ENCODE data around the gene SMYD4. TPM values are rescaled to one million over a fixed set of nuclear protein-coding genes. Genes with fewer than 3 reads are reported as not detected.

The SMYD4 gene
- total and polyA plus RNA-seq, 2 experiments from 2014 or later: 17.0 to 21.9 TPM

DNA sequence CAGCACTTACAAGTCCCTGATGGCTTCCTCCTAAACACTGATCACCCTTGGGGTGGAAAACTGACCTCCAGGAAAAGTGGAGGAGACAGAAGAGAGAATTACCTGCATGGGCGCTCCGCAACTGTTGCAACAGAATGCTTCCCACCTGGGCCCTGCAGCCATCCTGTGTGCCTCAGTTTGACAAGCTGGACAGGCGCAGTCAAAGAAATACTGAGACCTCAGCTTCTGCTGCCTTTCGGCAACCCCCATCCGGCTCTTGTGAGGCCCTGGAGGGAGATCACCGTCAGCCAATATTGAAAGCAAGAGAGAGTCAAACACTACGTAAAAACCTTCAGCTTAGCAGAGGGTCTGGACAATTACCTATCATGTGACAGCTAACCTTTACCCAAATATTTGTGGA lies 43.0 kb downstream of the SMYD4 start (continued):
- TF ChIP-seq, protein P1, sequence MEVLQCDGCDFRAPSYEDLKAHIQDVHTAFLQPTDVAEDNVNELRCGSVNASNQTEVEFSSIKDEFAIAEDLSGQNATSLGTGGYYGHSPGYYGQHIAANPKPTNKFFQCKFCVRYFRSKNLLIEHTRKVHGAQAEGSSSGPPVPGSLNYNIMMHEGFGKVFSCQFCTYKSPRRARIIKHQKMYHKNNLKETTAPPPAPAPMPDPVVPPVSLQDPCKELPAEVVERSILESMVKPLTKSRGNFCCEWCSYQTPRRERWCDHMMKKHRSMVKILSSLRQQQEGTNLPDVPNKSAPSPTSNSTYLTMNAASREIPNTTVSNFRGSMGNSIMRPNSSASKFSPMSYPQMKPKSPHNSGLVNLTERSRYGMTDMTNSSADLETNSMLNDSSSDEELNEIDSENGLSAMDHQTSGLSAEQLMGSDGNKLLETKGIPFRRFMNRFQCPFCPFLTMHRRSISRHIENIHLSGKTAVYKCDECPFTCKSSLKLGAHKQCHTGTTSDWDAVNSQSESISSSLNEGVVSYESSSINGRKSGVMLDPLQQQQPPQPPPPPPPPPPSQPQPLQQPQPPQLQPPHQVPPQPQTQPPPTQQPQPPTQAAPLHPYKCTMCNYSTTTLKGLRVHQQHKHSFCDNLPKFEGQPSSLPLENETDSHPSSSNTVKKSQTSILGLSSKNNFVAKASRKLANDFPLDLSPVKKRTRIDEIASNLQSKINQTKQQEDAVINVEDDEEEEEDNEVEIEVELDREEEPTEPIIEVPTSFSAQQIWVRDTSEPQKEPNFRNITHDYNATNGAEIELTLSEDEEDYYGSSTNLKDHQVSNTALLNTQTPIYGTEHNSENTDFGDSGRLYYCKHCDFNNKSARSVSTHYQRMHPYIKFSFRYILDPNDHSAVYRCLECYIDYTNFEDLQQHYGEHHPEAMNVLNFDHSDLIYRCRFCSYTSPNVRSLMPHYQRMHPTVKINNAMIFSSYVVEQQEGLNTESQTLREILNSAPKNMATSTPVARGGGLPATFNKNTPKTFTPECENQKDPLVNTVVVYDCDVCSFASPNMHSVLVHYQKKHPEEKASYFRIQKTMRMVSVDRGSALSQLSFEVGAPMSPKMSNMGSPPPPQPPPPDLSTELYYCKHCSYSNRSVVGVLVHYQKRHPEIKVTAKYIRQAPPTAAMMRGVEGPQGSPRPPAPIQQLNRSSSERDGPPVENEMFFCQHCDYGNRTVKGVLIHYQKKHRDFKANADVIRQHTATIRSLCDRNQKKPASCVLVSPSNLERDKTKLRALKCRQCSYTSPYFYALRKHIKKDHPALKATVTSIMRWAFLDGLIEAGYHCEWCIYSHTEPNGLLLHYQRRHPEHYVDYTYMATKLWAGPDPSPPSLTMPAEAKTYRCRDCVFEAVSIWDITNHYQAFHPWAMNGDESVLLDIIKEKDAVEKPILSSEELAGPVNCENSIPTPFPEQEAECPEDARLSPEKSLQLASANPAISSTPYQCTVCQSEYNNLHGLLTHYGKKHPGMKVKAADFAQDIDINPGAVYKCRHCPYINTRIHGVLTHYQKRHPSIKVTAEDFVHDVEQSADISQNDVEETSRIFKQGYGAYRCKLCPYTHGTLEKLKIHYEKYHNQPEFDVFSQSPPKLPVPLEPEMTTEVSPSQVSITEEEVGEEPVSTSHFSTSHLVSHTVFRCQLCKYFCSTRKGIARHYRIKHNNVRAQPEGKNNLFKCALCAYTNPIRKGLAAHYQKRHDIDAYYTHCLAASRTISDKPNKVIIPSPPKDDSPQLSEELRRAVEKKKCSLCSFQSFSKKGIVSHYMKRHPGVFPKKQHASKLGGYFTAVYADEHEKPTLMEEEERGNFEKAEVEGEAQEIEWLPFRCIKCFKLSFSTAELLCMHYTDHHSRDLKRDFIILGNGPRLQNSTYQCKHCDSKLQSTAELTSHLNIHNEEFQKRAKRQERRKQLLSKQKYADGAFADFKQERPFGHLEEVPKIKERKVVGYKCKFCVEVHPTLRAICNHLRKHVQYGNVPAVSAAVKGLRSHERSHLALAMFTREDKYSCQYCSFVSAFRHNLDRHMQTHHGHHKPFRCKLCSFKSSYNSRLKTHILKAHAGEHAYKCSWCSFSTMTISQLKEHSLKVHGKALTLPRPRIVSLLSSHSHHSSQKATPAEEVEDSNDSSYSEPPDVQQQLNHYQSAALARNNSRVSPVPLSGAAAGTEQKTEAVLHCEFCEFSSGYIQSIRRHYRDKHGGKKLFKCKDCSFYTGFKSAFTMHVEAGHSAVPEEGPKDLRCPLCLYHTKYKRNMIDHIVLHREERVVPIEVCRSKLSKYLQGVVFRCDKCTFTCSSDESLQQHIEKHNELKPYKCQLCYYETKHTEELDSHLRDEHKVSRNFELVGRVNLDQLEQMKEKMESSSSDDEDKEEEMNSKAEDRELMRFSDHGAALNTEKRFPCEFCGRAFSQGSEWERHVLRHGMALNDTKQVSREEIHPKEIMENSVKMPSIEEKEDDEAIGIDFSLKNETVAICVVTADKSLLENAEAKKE (CRISPR knock-in tag; IDR thresholded peaks at IDR 0.05): no peak
- TF ChIP-seq CREB1 (CRISPR knock-in tag; IDR thresholded peaks at IDR 0.05; ENCODE audit: low read depth): no peak
- TF ChIP-seq STAT1 (IDR thresholded peaks at IDR 0.05; ENCODE audit: unreplicated experiment): no peak
- no peak for TF ChIP-seq ZNF114 (CRISPR knock-in tag; IDR thresholded peaks at IDR 0.05)

DNA sequence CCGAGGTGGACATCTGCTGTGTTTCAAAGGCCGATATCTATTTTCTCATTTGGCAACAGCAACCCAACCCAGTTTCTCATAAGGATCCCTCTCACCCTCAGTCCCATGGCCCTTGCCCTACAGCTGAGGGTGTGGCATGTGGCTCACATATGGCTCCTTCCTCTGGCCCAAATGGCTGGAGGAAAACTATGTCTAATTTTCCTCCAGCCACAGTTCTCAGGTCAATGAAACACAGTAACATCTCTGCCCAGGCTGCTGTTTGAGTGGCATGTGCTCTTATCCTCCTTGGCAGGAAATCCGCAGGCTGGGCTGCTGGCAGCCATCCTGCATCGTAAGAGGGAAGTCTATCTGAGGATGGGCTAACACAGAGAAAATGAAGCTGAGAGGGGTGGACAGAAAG lies 43.8 kb downstream of the SMYD4 start:
- Mint-ChIP-seq H3K36me3 (ENCODE audit: low read depth) (peaks cover 57% of the 10 kb centered on the region), H3K4me3 (no peak overlapping the region), H3K4me1 (no peaks in the 10 kb centered on the region), H3K27me3 (ENCODE audit: insufficient read depth, low read depth, poor library complexity) (peaks cover 10% of the 10 kb centered on the region), H3K9me3 (no peaks in the 10 kb centered on the region; the same call in 2 of the 3 replicates), H3K27ac (peak overlapping the region; percentile 78; the same call in 1 of the 2 replicates)
- H3K4me2 ChIP-seq: no peak overlapping the region
- DNase-seq (ENCODE audit: low spot score): no peak
- no peaks in the 10 kb centered on the region for H3K27me3 ChIP-seq (ENCODE audit: insufficient read depth)
- H3K27ac ChIP-seq (ENCODE audit: low read depth): no peak overlapping the region
- H3K79me2 ChIP-seq (replicated peaks; ENCODE audit: insufficient read depth): no peaks in the 10 kb centered on the region
- no peak for TF ChIP-seq JUNB (IDR thresholded peaks at IDR 0.05; ENCODE audit: unreplicated experiment)
- TF ChIP-seq, protein P2, sequence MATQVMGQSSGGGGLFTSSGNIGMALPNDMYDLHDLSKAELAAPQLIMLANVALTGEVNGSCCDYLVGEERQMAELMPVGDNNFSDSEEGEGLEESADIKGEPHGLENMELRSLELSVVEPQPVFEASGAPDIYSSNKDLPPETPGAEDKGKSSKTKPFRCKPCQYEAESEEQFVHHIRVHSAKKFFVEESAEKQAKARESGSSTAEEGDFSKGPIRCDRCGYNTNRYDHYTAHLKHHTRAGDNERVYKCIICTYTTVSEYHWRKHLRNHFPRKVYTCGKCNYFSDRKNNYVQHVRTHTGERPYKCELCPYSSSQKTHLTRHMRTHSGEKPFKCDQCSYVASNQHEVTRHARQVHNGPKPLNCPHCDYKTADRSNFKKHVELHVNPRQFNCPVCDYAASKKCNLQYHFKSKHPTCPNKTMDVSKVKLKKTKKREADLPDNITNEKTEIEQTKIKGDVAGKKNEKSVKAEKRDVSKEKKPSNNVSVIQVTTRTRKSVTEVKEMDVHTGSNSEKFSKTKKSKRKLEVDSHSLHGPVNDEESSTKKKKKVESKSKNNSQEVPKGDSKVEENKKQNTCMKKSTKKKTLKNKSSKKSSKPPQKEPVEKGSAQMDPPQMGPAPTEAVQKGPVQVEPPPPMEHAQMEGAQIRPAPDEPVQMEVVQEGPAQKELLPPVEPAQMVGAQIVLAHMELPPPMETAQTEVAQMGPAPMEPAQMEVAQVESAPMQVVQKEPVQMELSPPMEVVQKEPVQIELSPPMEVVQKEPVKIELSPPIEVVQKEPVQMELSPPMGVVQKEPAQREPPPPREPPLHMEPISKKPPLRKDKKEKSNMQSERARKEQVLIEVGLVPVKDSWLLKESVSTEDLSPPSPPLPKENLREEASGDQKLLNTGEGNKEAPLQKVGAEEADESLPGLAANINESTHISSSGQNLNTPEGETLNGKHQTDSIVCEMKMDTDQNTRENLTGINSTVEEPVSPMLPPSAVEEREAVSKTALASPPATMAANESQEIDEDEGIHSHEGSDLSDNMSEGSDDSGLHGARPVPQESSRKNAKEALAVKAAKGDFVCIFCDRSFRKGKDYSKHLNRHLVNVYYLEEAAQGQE (IDR thresholded peaks at IDR 0.05; ENCODE audit: unreplicated experiment): no peak
- no peak for TF ChIP-seq ZNF331 (CRISPR knock-in tag; IDR thresholded peaks at IDR 0.05; ENCODE audit: low read depth)
- H2AFZ ChIP-seq: no peak overlapping the region
- H3K9me2 ChIP-seq (ENCODE audit: insufficient read depth): no peaks in the 10 kb centered on the region
- H4K20me1 ChIP-seq (replicated peaks; ENCODE audit: insufficient read depth): peaks cover 6% of the 10 kb centered on the region
- ATAC-seq: no peak
- no peak overlapping the region for H3K4me3 ChIP-seq
- no peaks in the 10 kb centered on the region for H3K4me1 ChIP-seq (ENCODE audit: insufficient read depth)
- H3F3A ChIP-seq (replicated peaks; ENCODE audit: low read depth): 0 out of 2 replicates have a peak, but pooled peaks cover 3% of the 10 kb centered on the region
- H3K36me3 ChIP-seq (ENCODE audit: insufficient read depth): peaks cover 13% of the 10 kb centered on the region
